Esophagus squamous epithelium (tissue), 5 donors: ENCODE measurements around the gene TBCD. TPM values are rescaled to one million over a fixed set of nuclear protein-coding genes. Genes with fewer than 3 reads are reported as not detected.

Experiments
- DNase-seq: peaks from one replicate; lab custom pipeline; 2025; lab: John Stamatoyannopoulos, UW
- H3K27ac ChIP-seq, 4 donors: fragments of 200-600 bp; sonication (generic); one replicate each; pipeline ENCODE4 v1.5.1; 2016 to 2019; ENCODE audit warnings: mild to moderate bottlenecking in 1 of 4
- H3K27me3 ChIP-seq, 4 donors: fragments of 200-600 bp; sonication (generic); 1 replicate in 3 of 4; 2 replicates in 1 of 4; pipeline versions ENCODE4 v1.5.1 to v1.6.0; 2017 to 2021; ENCODE audit warnings: antibody characterized with exemption in 1 of 4
- H3K36me3 ChIP-seq, 3 donors: fragments of 200-600 bp; sonication (generic); one replicate each; pipeline ENCODE4 v1.5.1; 2016 to 2019
- H3K4me1 ChIP-seq, 3 donors: fragments of 200-600 bp; sonication (generic); one replicate each; pipeline ENCODE4 v1.5.1; 2017 to 2019
- H3K4me3 ChIP-seq, 4 donors: fragments of 200-600 bp; sonication (generic); 1 replicate in 3 of 4; 2 replicates in 1 of 4; pipeline ENCODE4 v1.5.1; 2016 to 2019; ENCODE audit warnings: mild to moderate bottlenecking in 2 of 4, moderate library complexity in 1 of 4
- H3K9me3 ChIP-seq, 3 donors: fragments of 200-600 bp; sonication (generic); one replicate each; pipeline ENCODE4 v1.5.1; 2016 to 2019
- POLR2A ChIP-seq, 4 donors: fragments of 450-650 bp; IDR thresholded peaks; one replicate each; pipeline ENCODE4 v1.6.1; 2017; ENCODE audit warnings: antibody characterized with exemption in 4 of 4, mild to moderate bottlenecking in 4 of 4, moderate library complexity in 3 of 4
- WGBS, 2 donors: methylation state at CpG; one replicate each; pipeline ENCODE4 v1.1.5; 2018; 5-methylcytosine and 5-hydroxymethylcytosine counted together
- intact Hi-C: fragments of 100-400 bp; cut with DNase I; formaldehyde crosslinking; loops from one replicate; pipeline ENCODE4 v1.15.0; 2022
- total RNA-seq, 4 donors: library from RNA; depleted of rRNA; stranded (reverse); fragments of >200 nt; gene quantifications; one replicate each; pipeline ENCODE4 v1.1.0, GENCODE V29; 2016
- TF ChIP-seq, protein P1 (sequence below), 6 experiments: fragments of 450-650 bp in 4 of 6; fragments of 200-600 bp in 2 of 6; sonication (generic) in 2 of 6; IDR thresholded peaks; one replicate each; pipeline ENCODE4 v1.5.1; 2016 to 2019; ENCODE audit warnings: antibody characterized with exemption in 6 of 6, mild to moderate bottlenecking in 4 of 6, moderate library complexity in 4 of 6
- donor health status: DM: yes; HTN: yes; CAD: no.

Gene TBCD
- total RNA-seq, 4 donors from 2014 or later = 38.8 to 58.3 (median 55.0) TPM

DNA sequence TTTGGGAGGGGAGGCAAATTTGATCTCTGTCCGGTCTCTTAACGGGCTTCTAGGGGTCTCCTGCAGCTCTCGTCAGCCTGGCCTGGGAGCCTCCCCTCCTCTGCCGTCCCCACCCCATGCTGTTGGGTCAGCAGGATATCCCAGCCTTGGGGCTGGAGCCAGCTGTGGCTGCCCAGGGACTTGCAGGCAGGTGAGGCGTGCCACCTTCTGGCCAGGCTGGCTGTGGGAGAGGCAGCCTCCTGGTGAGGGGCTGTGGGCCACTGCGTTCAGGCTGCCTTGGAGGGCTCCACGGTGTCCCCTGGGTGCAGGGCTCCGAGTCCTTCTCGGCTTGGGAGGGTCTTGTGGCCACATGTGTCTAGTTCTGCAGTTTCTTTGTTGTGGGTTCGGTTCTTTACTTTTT, 34.6 kb downstream of the TBCD start:
- Histone ChIP-seq H3K27ac (peak overlapping the region; percentile 75 to 91 (median 82)), H3K4me1 (peaks cover 20 to 74% (median 26%) of the 10 kb centered on the region in 3 donors), H3K36me3 (peaks cover 0 to 40% (median 0%) of the 10 kb centered on the region in 3 donors), H3K4me3 (no peak overlapping the region), H3K9me3 (no peaks in the 10 kb centered on the region), H3K27me3 (no peaks in the 10 kb centered on the region)
- no peak for DNase-seq
- 63 to 83% methylated on average over 4 to 5 of the region's 10 CpGs for WGBS, 2 donors
- intact Hi-C loops = loop anchor here (10.0 kb wide), 1 partner anchor 128 kb away; no protein-coding TSS in a partner anchor
- TF ChIP-seq, protein P1, sequence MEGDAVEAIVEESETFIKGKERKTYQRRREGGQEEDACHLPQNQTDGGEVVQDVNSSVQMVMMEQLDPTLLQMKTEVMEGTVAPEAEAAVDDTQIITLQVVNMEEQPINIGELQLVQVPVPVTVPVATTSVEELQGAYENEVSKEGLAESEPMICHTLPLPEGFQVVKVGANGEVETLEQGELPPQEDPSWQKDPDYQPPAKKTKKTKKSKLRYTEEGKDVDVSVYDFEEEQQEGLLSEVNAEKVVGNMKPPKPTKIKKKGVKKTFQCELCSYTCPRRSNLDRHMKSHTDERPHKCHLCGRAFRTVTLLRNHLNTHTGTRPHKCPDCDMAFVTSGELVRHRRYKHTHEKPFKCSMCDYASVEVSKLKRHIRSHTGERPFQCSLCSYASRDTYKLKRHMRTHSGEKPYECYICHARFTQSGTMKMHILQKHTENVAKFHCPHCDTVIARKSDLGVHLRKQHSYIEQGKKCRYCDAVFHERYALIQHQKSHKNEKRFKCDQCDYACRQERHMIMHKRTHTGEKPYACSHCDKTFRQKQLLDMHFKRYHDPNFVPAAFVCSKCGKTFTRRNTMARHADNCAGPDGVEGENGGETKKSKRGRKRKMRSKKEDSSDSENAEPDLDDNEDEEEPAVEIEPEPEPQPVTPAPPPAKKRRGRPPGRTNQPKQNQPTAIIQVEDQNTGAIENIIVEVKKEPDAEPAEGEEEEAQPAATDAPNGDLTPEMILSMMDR (IDR thresholded peaks at IDR 0.05) = peak in 1 of 6 experiments; percentile 22
- TF ChIP-seq POLR2A (IDR thresholded peaks at IDR 0.05) = no peak

DNA sequence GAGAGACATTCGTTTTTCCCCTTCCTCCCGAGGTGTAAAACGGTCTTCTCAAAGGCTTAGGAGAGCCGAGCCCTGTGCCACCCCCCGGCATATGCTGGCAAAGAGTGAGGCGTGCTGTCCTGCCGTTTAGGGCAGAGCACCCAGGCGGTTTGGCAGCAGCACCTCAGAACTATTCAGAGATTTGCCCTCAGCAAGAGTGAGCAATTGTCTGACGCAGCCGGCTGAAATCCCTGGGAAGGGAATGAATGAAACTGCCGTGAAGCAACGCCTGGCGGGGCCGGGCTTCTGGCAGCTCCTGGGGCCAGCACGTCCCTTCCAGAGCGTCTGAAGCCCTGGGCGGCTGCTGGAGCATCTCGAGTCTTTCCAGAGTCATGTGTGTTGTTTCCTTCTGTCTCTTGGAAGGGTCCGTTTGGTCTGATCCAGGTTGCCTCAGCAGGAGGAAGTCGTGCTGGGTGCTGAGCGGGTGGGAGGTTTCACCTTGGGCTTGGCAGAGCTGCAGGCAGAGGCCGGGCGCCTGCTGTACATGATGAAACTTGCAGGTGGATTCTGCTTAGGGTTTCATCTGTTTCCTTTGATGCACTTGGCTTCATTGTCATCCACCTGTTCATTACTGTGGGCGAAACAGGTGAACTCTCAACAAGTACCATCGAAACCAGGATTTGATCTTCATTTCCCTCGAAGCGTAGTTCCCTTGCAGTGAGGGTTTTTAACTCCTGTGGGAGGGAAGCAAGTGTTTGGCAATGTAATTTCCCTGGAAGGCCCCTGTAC, 35.4 kb downstream of the TBCD start:
- Histone ChIP-seq H3K4me3 (peak overlapping the region in 1 of 4 donors; percentile 25), H3K27me3 (no peaks in the 10 kb centered on the region), H3K27ac (peak overlapping the region; percentile 75 to 91 (median 82)), H3K9me3 (no peaks in the 10 kb centered on the region), H3K4me1 (peaks cover 20 to 72% (median 21%) of the 10 kb centered on the region in 3 donors), H3K36me3 (peaks cover 0 to 43% (median 0%) of the 10 kb centered on the region in 3 donors)
- TF ChIP-seq, protein P1 (IDR thresholded peaks at IDR 0.05) = no peak
- peak in 2 of 4 donors; percentile 29 to 32 for TF ChIP-seq POLR2A (IDR thresholded peaks at IDR 0.05)
- WGBS, 2 donors = 23 to 60% methylated on average over 4 to 17 of the region's 27 CpGs
- intact Hi-C loops = loop anchor here (10.0 kb wide), 1 partner anchor 128 kb away; no protein-coding TSS in a partner anchor
- DNase-seq = no peak

DNA sequence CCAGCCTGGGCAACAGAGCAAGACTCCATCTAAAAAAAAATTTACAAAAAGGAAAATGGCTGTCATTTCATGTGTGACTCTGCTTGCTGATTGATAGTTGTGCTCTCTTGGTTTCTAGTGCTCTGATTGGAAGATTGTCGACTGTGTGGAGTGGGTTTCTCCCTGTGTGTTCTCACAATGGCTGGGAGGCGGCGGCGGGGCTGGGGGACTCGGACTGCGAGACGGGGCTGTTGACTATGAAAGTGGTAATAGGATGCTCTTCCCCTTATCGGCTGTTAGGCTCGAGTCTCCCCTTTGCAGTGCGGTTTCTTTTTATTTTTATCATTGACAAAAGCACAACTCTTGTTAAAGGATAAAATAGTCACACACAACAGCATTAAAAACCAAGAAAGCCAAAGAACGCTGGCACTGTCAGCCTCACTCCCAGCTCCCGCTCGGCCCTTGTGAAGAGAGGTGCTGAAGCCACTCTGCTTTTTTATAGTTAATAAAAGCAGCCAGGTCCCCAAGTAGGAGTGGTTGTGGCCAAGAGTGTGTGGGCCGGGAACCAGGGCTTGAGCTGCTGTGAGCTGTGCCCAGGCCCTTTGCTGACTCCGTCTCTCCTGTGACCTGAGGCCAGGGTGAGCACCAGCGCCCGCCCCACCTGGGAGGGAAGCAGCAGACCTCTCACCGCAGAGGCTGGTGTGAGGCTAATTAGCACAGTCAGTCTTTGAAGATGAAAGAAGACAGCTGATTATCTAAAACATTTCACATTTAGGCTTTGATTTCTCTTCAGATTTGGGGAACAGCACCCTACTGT, 36.5 kb downstream of the TBCD start:
- Histone ChIP-seq H3K9me3 (no peaks in the 10 kb centered on the region), H3K27me3 (no peaks in the 10 kb centered on the region), H3K4me1 (peaks cover 23 to 76% (median 28%) of the 10 kb centered on the region in 3 donors), H3K27ac (peak overlapping the region; percentile 75 to 91 (median 82)), H3K4me3 (no peak overlapping the region), H3K36me3 (peaks cover 0 to 32% (median 0%) of the 10 kb centered on the region in 3 donors)
- DNase-seq = no peak
- 93% methylated on average over 12 to 13 of the region's 18 CpGs for WGBS, 2 donors
- TF ChIP-seq, protein P1 (IDR thresholded peaks at IDR 0.05) = no peak
- TF ChIP-seq POLR2A (IDR thresholded peaks at IDR 0.05) = no peak
- intact Hi-C loops = loop anchor here (10.0 kb wide), 1 partner anchor 126 kb away; no protein-coding TSS in a partner anchor

DNA sequence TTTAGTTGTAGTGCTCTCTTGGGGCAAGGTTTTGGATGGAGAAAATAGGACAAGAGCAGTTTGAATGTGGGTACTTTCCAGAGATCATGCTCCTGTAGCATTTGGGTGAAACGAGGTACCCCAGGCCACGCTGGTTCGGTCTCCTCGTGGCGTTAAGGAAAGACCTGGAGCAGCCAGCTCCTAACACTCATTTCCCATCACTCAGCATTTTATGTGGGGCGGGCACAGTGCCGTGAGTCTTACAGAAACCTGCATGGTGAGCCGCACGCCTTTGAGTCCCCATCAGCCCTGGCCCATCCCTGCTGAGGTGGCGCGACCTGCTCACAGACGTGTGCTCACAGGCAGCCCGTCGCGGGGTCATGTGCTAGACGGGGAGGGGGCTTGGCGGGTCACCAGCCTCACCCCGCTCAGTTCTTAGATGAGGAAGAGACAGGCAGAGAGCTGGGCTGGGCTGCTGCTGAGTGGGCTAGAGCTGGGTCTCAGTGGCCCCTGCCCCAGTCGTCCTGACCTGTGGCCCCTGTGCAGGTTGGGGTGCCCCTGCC, 37.3 kb downstream of the TBCD start:
- H3K4me1 ChIP-seq = peaks cover 31 to 83% (median 34%) of the 10 kb centered on the region in 3 donors
- peak overlapping the region; percentile 75 to 91 (median 82) for H3K27ac ChIP-seq
- intact Hi-C loops = loop anchor here (10.0 kb wide), 1 partner anchor 126 kb away; no protein-coding TSS in a partner anchor
- no peaks in the 10 kb centered on the region for H3K9me3 ChIP-seq
- H3K36me3 ChIP-seq = peaks cover 0 to 24% (median 0%) of the 10 kb centered on the region in 3 donors
- DNase-seq = no peak
- 58 to 76% methylated on average over 4 of the region's 19 CpGs for WGBS, 2 donors
- no peak for TF ChIP-seq POLR2A (IDR thresholded peaks at IDR 0.05)
- TF ChIP-seq, protein P1 (IDR thresholded peaks at IDR 0.05) = no peak
- no peak overlapping the region for H3K4me3 ChIP-seq
- H3K27me3 ChIP-seq = no peaks in the 10 kb centered on the region
